NCI-H2029 treated with DMSO at 0.1 percent for 48 hours (cell line): ENCODE measurements around the gene B3GALT6.
"Not testable (repeated sequence)": the region's sequence is repeated elsewhere in the genome, so short reads cannot be mapped to it uniquely, and the experiment has no call there.

Source experiments
- DNase-seq: peaks from one replicate; lab custom pipeline; 2025; lab: John Stamatoyannopoulos, UW

Gene B3GALT6

GRCh38 chr1:1244192-1244811 is 12.3 kb downstream of the B3GALT6 start:
- no peak for DNase-seq

- no peak for DNase-seq
These were observed 13.3 kb downstream of the B3GALT6 start for GRCh38 chr1:1245178-1245816.

GRCh38 chr1:1245817-1246576 is 14.0 kb downstream of the B3GALT6 start:
- DNase-seq = no peak

GRCh38 chr1:1246577-1247340 is 14.7 kb downstream of the B3GALT6 start, which contains the start of gene C1QTNF12:
Gene C1QTNF12, minus strand, starts transcription at chr1:1246722. Its CDS starts 32 bp downstream, at chr1:1246690.
- DNase-seq = no peak

- no peak for DNase-seq
These were observed 15.4 kb downstream of the B3GALT6 start for GRCh38 chr1:1247341-1247913.

GRCh38 chr1:1248009-1248913 is 16.2 kb downstream of the B3GALT6 start:
- DNase-seq = not testable (repeated sequence)

- DNase-seq = no peak
These were observed 18.8 kb downstream of the B3GALT6 start for GRCh38 chr1:1250786-1251284.

- no peak for DNase-seq
These were observed 21.3 kb downstream of the B3GALT6 start for GRCh38 chr1:1253314-1253713.

GRCh38 chr1:1253972-1254666 is 22.1 kb downstream of the B3GALT6 start:
- DNase-seq = no peak

GRCh38 chr1:1254667-1254998 is 22.6 kb downstream of the B3GALT6 start:
- no peak for DNase-seq

GRCh38 chr1:1255078-1255477 is 23.0 kb downstream of the B3GALT6 start:
- no peak for DNase-seq

GRCh38 chr1:1255611-1256010 is 23.6 kb downstream of the B3GALT6 start:
- DNase-seq = no peak

- DNase-seq = no peak
These were observed 25.2 kb downstream of the B3GALT6 start for GRCh38 chr1:1256956-1257871.

GRCh38 chr1:1259119-1259488 is 27.1 kb downstream of the B3GALT6 start:
- DNase-seq = no peak

GRCh38 chr1:1259540-1259939 is 27.5 kb downstream of the B3GALT6 start:
- no peak for DNase-seq

GRCh38 chr1:1259951-1260600 is 28.0 kb downstream of the B3GALT6 start:
- peak; percentile 74 for DNase-seq

- DNase-seq = no peak
These were observed 29.0 kb downstream of the B3GALT6 start for GRCh38 chr1:1260843-1261560.

- no peak for DNase-seq
These were observed 30.0 kb downstream of the B3GALT6 start for GRCh38 chr1:1262071-1262470.
